ENCODE results near the gene ANKRD13B.

The ANKRD13B gene

GRCh38 chr17:29581583-29582253 lies 11.2 kb upstream of the ANKRD13B start:
- in situ Hi-C loops (cut with MboI; ENCODE audit: low sequenced_read_pairs, unreplicated experiment): no loop called here
- TF ChIP-seq CTCF (IDR thresholded peaks at IDR 0.05; ENCODE audit: borderline replicate concordance, control extremely low read depth, extremely low read depth, insufficient read depth, missing control alignments): no peak
- DNase-seq (ENCODE audit: low spot score): no peak

- no peak for DNase-seq (ENCODE audit: low spot score)
- in situ Hi-C loops (cut with MboI; ENCODE audit: low sequenced_read_pairs, unreplicated experiment): no loop called here
- TF ChIP-seq CTCF (IDR thresholded peaks at IDR 0.05; ENCODE audit: borderline replicate concordance, control extremely low read depth, extremely low read depth, insufficient read depth, missing control alignments): no peak
These were observed 10.6 kb upstream of the ANKRD13B start for GRCh38 chr17:29582254-29582765.

- in situ Hi-C loops (cut with MboI; ENCODE audit: low sequenced_read_pairs, unreplicated experiment): no loop called here
- TF ChIP-seq CTCF (IDR thresholded peaks at IDR 0.05; ENCODE audit: borderline replicate concordance, control extremely low read depth, extremely low read depth, insufficient read depth, missing control alignments): no peak
- DNase-seq (ENCODE audit: low spot score): no peak
These were observed 10.2 kb upstream of the ANKRD13B start for GRCh38 chr17:29582772-29583171.

- DNase-seq (ENCODE audit: low spot score): no peak
- in situ Hi-C loops (cut with MboI; ENCODE audit: low sequenced_read_pairs, unreplicated experiment): no loop called here
- no peak for TF ChIP-seq CTCF (IDR thresholded peaks at IDR 0.05; ENCODE audit: borderline replicate concordance, control extremely low read depth, extremely low read depth, insufficient read depth, missing control alignments)
These were observed 9.3 kb upstream of the ANKRD13B start for GRCh38 chr17:29583324-29584248.

GRCh38 chr17:29584452-29585079 lies 8.4 kb upstream of the ANKRD13B start:
- in situ Hi-C loops (cut with MboI; ENCODE audit: low sequenced_read_pairs, unreplicated experiment): no loop called here
- DNase-seq (ENCODE audit: low spot score): no peak
- no peak for TF ChIP-seq CTCF (IDR thresholded peaks at IDR 0.05; ENCODE audit: borderline replicate concordance, control extremely low read depth, extremely low read depth, insufficient read depth, missing control alignments)

- DNase-seq (ENCODE audit: low spot score): no peak
- in situ Hi-C loops (cut with MboI; ENCODE audit: low sequenced_read_pairs, unreplicated experiment): no loop called here
These were observed 7.7 kb upstream of the ANKRD13B start for GRCh38 chr17:29585080-29585751.

More at GRCh38 chr17:29585080-29585751, 7.7 kb upstream of the ANKRD13B start:
- peak; percentile 47 for TF ChIP-seq CTCF (IDR thresholded peaks at IDR 0.05; ENCODE audit: borderline replicate concordance, control extremely low read depth, extremely low read depth, insufficient read depth, missing control alignments)

All from GM13976 (cell line).